LNCAP (cell line): ENCODE measurements around the gene HCN3.

Experiments
- TF ChIP-seq, protein P1 (sequence below): fragments of 450-650 bp; IDR thresholded peaks from 2 replicates; pipeline ENCODE4 v1.5.1; 2017; ENCODE audit warnings: mild to moderate bottlenecking

HCN3 gene

DNA sequence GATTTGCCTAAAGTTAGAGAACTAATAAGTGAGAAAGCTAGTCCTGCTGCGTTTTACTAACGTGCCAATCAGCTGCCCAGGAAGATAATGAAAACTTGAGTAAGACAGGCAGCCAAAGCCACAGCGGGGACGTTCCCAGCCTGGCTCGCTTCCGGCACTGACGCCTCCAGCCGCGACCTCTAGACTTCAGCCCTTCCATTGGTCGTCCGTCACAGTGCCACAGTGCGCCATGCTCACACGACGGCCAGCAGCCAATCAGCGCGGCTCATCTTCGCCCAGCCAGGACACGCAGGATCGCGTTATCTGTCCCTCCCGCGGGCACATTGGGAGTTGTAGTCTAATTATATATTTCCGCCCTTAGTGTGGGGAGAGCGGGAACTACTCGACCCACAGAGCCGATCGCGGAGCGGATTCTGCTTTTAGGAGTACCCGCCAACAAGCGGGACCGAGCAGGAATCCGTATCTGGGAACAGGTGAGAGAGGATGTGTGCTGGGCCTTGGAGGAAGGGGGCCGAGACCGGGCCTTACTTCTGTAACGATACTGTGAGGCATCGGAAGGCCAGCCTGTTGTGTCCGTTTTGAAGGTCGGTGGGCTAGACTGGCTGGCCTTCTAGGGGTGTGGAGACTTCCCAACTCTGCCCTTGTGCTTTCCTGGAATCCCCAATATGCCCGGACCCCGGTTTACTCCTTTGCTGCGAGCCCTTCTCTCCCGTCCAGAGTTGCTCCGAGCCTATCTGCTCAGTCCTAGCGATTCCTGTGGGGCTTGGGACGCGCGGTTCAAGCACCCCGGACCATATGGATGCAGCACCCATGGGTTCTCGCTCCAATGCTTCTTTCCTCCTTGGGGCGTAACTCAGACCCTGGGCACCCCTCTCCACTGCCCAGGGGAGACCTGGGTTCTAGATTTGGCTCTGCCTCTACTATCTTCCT lies 31.5 kb downstream of the HCN3 start, which contains the start of gene FDPS:
FDPS (plus strand) TSS at position 374 of the 930 bp plus-strand sequence. CDS start 924 bp downstream, outside the sequence.
- TF ChIP-seq, protein P1, sequence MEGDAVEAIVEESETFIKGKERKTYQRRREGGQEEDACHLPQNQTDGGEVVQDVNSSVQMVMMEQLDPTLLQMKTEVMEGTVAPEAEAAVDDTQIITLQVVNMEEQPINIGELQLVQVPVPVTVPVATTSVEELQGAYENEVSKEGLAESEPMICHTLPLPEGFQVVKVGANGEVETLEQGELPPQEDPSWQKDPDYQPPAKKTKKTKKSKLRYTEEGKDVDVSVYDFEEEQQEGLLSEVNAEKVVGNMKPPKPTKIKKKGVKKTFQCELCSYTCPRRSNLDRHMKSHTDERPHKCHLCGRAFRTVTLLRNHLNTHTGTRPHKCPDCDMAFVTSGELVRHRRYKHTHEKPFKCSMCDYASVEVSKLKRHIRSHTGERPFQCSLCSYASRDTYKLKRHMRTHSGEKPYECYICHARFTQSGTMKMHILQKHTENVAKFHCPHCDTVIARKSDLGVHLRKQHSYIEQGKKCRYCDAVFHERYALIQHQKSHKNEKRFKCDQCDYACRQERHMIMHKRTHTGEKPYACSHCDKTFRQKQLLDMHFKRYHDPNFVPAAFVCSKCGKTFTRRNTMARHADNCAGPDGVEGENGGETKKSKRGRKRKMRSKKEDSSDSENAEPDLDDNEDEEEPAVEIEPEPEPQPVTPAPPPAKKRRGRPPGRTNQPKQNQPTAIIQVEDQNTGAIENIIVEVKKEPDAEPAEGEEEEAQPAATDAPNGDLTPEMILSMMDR, result no peak

DNA sequence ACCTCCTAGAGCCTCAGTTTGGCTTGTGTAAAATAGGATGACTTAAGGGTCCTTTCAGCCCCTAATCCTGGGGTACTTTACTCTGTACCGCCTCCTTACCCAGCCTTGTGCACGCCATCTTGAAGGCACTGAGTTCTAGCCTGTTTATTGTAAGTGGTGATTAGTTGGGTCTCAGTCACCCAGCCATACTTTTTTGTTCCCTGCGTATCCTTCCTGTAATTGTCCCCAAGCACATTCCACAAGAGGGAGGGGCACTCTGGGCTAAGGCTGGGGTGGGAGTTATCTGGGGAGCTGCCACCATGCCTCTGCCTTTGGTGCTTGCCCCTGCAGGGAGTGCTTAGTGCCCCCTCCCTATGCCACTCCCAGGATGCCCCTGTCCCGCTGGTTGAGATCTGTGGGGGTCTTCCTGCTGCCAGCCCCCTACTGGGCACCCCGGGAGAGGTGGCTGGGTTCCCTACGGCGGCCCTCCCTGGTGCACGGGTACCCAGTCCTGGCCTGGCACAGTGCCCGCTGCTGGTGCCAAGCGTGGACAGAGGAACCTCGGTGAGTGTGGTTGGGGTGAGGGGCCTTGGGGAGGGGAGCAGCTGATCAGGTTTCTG lies 32.3 kb downstream of the HCN3 start:
- TF ChIP-seq, protein P1, result no peak

DNA sequence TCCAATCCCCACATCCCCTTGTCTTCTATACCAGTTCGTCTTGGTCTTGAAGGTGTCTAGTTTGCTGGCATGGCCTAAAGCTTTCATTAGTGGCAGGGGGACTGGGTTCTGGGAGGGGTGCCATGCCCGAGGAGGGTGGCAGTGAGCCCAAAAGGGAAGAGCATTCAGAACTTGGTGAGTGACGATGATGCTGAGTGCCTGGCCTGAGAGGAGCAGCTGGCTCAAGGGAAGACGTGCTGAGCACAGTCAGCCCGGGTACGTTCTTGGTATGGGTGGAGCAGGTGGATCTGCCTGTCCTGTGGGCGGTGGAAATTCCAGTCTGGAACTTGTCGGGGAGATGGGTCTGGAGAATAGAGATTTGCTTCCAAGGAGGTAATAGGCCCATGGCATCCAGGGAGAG lies 36.0 kb downstream of the HCN3 start:
- TF ChIP-seq, protein P1, result no peak

DNA sequence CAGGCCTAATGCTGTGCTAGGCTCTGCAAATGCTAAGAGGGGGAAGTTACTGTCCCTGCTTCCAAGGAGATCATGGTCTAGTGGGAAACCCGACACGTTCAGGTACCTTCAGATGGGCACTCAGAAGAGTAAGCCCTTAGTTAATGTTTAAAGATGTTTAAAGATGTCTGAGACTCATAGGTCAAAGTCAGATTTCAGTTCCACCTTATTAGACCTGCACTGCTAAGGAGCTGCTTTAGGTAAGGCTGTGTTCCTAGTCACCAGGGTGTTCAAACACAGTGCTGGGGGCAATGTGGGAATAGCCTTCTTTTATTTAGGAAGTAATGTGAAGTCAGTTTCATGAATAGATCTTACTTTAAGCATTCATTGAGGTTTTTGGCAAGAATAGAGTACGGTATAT lies 39.7 kb downstream of the HCN3 start:
- TF ChIP-seq, protein P1, result no peak

DNA sequence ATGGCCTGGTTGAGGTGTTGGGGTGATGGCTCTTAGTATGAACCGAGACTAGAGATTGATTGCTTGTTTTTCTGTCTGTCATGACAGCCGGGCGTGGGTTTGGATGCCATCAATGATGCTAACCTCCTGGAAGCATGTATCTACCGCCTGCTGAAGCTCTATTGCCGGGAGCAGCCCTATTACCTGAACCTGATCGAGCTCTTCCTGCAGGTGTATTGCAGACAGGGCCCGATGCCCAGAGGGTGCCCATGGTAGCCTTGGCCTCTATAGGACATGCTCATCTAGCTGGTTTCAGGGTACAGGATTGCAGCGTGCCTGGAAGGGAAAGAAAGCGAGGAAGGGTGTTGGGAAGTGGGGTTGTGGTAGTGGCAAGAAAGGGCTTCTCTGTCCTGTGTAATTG lies 40.8 kb downstream of the HCN3 start:
- TF ChIP-seq, protein P1, result no peak

DNA sequence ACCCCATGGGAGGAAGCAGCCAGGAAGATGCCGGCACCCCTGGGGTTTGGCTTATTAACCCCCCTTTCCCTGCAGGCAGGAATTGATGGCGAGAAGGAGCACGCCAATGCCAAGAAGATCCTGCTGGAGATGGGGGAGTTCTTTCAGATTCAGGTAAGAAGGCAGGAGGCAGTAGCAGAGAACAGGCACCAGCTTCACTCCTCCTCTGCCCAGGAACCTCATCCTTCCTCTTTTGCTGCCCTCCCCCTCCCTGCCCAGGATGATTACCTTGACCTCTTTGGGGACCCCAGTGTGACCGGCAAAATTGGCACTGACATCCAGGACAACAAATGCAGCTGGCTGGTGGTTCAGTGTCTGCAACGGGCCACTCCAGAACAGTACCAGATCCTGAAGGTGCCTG lies 42.3 kb downstream of the HCN3 start:
- TF ChIP-seq, protein P1, result no peak

DNA sequence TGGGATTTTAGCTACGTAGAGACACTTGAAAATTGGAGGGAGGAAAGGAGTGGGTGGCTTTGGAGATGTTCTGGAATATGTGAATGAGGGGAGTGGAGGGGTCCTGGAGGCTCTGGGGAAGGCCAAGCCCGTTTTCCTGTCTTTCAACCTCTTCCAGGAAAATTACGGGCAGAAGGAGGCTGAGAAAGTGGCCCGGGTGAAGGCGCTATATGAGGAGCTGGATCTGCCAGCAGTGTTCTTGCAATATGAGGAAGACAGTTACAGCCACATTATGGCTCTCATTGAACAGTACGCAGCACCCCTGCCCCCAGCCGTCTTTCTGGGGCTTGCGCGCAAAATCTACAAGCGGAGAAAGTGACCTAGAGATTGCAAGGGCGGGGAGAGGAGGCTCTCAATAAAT lies 43.0 kb downstream of the HCN3 start:
- TF ChIP-seq, protein P1, result no peak
